ENCODE results near the gene TMEM132A.

Gene TMEM132A

GRCh38 chr11:60923326-60923725, 934 bp upstream of the TMEM132A start:
- DNase-seq: no peak

GRCh38 chr11:60923800-60924109, 505 bp upstream of the TMEM132A start:
- no peak for DNase-seq

GRCh38 chr11:60924906-60925853, 920 bp downstream of the TMEM132A start:
- no peak for DNase-seq

GRCh38 chr11:60925868-60926267, 1.6 kb downstream of the TMEM132A start:
- DNase-seq: no peak

GRCh38 chr11:60926500-60926899, 2.2 kb downstream of the TMEM132A start:
- DNase-seq: no peak

- no peak for DNase-seq
These were observed 2.9 kb downstream of the TMEM132A start for GRCh38 chr11:60927061-60927592.

GRCh38 chr11:60927600-60927999, 3.3 kb downstream of the TMEM132A start:
- DNase-seq: no peak

GRCh38 chr11:60928563-60929001, 4.3 kb downstream of the TMEM132A start:
- DNase-seq: no peak

- DNase-seq: no peak
These were observed 5.5 kb downstream of the TMEM132A start for GRCh38 chr11:60929764-60930163.

- no peak for DNase-seq
These were observed 6.1 kb downstream of the TMEM132A start for GRCh38 chr11:60930394-60930793.

- DNase-seq: no peak
These were observed 7.7 kb downstream of the TMEM132A start for GRCh38 chr11:60931917-60932316.

GRCh38 chr11:60932605-60933356, 8.5 kb downstream of the TMEM132A start:
- no peak for DNase-seq

- no peak for DNase-seq
These were observed 9.3 kb downstream of the TMEM132A start for GRCh38 chr11:60933416-60934123.

GRCh38 chr11:60934124-60934789, 10.0 kb downstream of the TMEM132A start:
- no peak for DNase-seq

- DNase-seq: no peak
These were observed 10.7 kb downstream of the TMEM132A start for GRCh38 chr11:60934790-60935605.

- DNase-seq: no peak
These were observed 11.6 kb downstream of the TMEM132A start for GRCh38 chr11:60935676-60936442.

GRCh38 chr11:60936467-60937143, 12.3 kb downstream of the TMEM132A start:
- no peak for DNase-seq

- DNase-seq: no peak
These were observed 12.9 kb downstream of the TMEM132A start for GRCh38 chr11:60937144-60937527.

- DNase-seq: no peak
These were observed 13.6 kb downstream of the TMEM132A start for GRCh38 chr11:60937811-60938210.

GRCh38 chr11:60938500-60938899, 14.2 kb downstream of the TMEM132A start:
- DNase-seq: no peak

All from stimulated activated naive CD4-positive, alpha-beta T cell treated with Interleukin-2 at 50 U/mL for 16 hours (primary cell).